Astrocyte (in vitro differentiated cells and primary cell): ENCODE measurements around the gene NFE2. TPM values are rescaled to one million over a fixed set of nuclear protein-coding genes. Genes with fewer than 3 reads are reported as not detected.

ENCODE experiments used
- DNase-seq: peaks from one replicate; pipeline ENCODE4 v3.0.0-alpha.2; 2010; ENCODE audit warnings: low read depth
- FAIRE-seq: peaks from 2 replicates; lab custom pipeline; 2011; peaks lifted over from hg19 to GRCh38; lab: Jason Lieb, UNC
- H2AFZ ChIP-seq: 2 replicates; pipeline ENCODE4 v1.6.0; 2012; ENCODE audit warnings: low read depth, low read length, inconsistent platforms
- H3K27ac ChIP-seq: 2 replicates; pipeline ENCODE4 v1.5.1; 2011; ENCODE audit warnings: low read depth, low read length, inconsistent platforms
- H3K27me3 ChIP-seq: 2 replicates; pipeline ENCODE4 v1.6.0; 2011; ENCODE audit warnings: low read length, inconsistent platforms; ENCODE audit not compliant: insufficient read depth
- H3K36me3 ChIP-seq: 2 replicates; pipeline ENCODE4 v1.5.1; 2011; ENCODE audit warnings: low read length, inconsistent platforms; ENCODE audit not compliant: insufficient read depth
- H3K4me1 ChIP-seq: 2 replicates; pipeline ENCODE4 v1.5.1; 2011; ENCODE audit warnings: low read length, inconsistent platforms; ENCODE audit not compliant: insufficient read depth
- H3K4me2 ChIP-seq: 2 replicates; pipeline ENCODE4 v1.6.0; 2012; ENCODE audit warnings: low read length, inconsistent platforms
- H3K4me3 ChIP-seq: 2 replicates; pipeline ENCODE4 v1.5.1; 2011; ENCODE audit warnings: low read depth, mild to moderate bottlenecking, low read length, inconsistent platforms; ENCODE audit not compliant: insufficient read depth
- H3K79me2 ChIP-seq: 2 replicates; pipeline ENCODE4 v1.6.0; 2012; ENCODE audit warnings: mild to moderate bottlenecking, low read length, inconsistent platforms; ENCODE audit not compliant: insufficient read depth
- H3K9ac ChIP-seq: 2 replicates; pipeline ENCODE4 v1.6.0; 2012; ENCODE audit warnings: mild to moderate bottlenecking, low read length, inconsistent platforms
- H3K9me3 ChIP-seq: 2 replicates; pipeline ENCODE4 v1.5.1; 2012; ENCODE audit warnings: low read depth, mild to moderate bottlenecking, low read length, inconsistent platforms; ENCODE audit not compliant: insufficient read depth
- H4K20me1 ChIP-seq: 2 replicates; pipeline ENCODE4 v1.6.0; 2012; ENCODE audit warnings: low read length, inconsistent platforms; ENCODE audit not compliant: insufficient read depth
- H3K27ac Mint-ChIP-seq: one replicate; pipeline ENCODE4 v1.8.0; 2021; ENCODE audit warnings: mild to moderate bottlenecking, mixed read lengths; ENCODE audit not compliant: unreplicated experiment
- H3K27me3 Mint-ChIP-seq: one replicate; pipeline ENCODE4 v1.8.0; 2021; ENCODE audit warnings: low read depth, mixed read lengths; ENCODE audit not compliant: unreplicated experiment
- H3K36me3 Mint-ChIP-seq: one replicate; pipeline ENCODE4 v1.8.0; 2021; ENCODE audit warnings: low read depth, mixed read lengths; ENCODE audit not compliant: unreplicated experiment
- H3K4me1 Mint-ChIP-seq: one replicate; pipeline ENCODE4 v1.8.0; 2021; ENCODE audit warnings: low read depth, mixed read lengths; ENCODE audit not compliant: unreplicated experiment
- H3K4me3 Mint-ChIP-seq: one replicate; pipeline ENCODE4 v1.8.0; 2021; ENCODE audit warnings: mild to moderate bottlenecking, moderate library complexity, mixed read lengths; ENCODE audit not compliant: unreplicated experiment
- H3K9me3 Mint-ChIP-seq: one replicate; pipeline ENCODE4 v1.8.0; 2021; ENCODE audit warnings: mild to moderate bottlenecking, mixed read lengths; ENCODE audit not compliant: unreplicated experiment
- EZH2 ChIP-seq: IDR thresholded peaks from 2 replicates; pipeline ENCODE4 v1.6.1; 2012; ENCODE audit warnings: mild to moderate bottlenecking, low read length, inconsistent platforms; ENCODE audit not compliant: insufficient read depth
- total RNA-seq: library from RNA; stranded (reverse); gene quantifications from 2 replicates; pipeline ENCODE4 v1.2.1, GENCODE V29; 2021
- TF ChIP-seq, protein P1 (sequence below): IDR thresholded peaks from 2 replicates; pipeline ENCODE4 v1.5.1; 2011; ENCODE audit warnings: low read depth, mild to moderate bottlenecking, inconsistent platforms, low read length, moderate library complexity; ENCODE audit not compliant: insufficient read depth

Gene NFE2
- total RNA-seq, 1 donor from 2014 or later, result 0.41 TPM

DNA sequence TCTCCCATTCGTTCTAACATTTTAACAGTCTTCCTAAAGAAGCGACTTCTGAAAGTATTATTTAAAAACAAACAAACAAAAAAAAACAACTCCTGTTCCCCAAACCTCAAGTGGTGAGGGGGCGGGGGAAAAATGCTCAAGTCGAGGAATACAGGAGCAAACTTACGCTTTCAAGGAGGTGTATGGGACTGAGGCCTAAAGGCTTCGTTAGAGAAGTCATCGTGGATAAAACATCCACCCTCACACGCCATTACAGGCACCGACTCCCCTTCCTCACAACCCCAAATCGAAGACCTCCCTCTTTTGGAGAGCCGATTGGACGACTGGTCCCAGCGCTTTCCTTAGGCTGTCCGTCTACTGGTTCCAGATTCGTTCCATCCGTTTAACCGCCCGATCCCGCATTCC lies 21.6 kb downstream of the NFE2 start:
- H3K9ac ChIP-seq, result peak overlapping the region; percentile 95
- no peaks in the 10 kb centered on the region for H3K9me3 ChIP-seq
- H3K4me1 ChIP-seq, result peaks cover 27% of the 10 kb centered on the region
- peaks cover 87% of the 10 kb centered on the region for H3K79me2 ChIP-seq
- DNase-seq (no peak), FAIRE-seq (no peak)
- Mint-ChIP-seq H3K4me1 (peaks cover 22% of the 10 kb centered on the region), H3K9me3 (no peaks in the 10 kb centered on the region), H3K4me3 (no peak overlapping the region), H3K36me3 (peaks cover 30% of the 10 kb centered on the region), H3K27ac (no peak overlapping the region), H3K27me3 (no peaks in the 10 kb centered on the region)
- TF ChIP-seq, protein P1, sequence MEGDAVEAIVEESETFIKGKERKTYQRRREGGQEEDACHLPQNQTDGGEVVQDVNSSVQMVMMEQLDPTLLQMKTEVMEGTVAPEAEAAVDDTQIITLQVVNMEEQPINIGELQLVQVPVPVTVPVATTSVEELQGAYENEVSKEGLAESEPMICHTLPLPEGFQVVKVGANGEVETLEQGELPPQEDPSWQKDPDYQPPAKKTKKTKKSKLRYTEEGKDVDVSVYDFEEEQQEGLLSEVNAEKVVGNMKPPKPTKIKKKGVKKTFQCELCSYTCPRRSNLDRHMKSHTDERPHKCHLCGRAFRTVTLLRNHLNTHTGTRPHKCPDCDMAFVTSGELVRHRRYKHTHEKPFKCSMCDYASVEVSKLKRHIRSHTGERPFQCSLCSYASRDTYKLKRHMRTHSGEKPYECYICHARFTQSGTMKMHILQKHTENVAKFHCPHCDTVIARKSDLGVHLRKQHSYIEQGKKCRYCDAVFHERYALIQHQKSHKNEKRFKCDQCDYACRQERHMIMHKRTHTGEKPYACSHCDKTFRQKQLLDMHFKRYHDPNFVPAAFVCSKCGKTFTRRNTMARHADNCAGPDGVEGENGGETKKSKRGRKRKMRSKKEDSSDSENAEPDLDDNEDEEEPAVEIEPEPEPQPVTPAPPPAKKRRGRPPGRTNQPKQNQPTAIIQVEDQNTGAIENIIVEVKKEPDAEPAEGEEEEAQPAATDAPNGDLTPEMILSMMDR, result no peak
- no peak for TF ChIP-seq EZH2
- peak overlapping the region; percentile 95 for H3K27ac ChIP-seq
- H3K27me3 ChIP-seq, result no peaks in the 10 kb centered on the region
- peaks cover 30% of the 10 kb centered on the region for H3K36me3 ChIP-seq
- H2AFZ ChIP-seq, result peak overlapping the region; percentile 8
- peak overlapping the region; percentile 85 for H3K4me2 ChIP-seq
- peak overlapping the region; percentile 90 for H3K4me3 ChIP-seq
- peaks cover 36% of the 10 kb centered on the region for H4K20me1 ChIP-seq

DNA sequence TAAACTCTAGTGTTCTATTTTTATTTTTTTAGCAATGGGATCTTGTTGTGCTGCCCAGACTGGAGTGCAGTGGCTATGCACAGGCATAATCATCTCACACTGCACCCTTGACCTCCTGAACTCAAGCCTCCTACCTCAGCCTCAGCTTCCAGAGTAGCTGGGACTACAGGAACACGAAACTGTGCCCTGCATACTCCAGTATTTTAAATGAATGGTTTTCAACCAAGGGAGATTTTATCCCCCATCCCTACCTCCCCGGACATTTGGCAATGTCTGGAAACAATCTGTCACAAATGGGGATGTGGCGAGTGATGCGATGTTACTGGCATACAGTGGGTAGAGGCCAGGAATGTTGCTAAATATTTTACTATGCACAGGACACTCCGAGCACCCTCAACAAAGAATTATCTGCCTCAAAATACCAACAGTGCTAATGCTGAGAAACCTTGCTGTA lies 23.0 kb downstream of the NFE2 start:
- Histone ChIP-seq H3K9ac (peak overlapping the region; percentile 95), H3K4me2 (peak overlapping the region; percentile 85), H3K27ac (peak overlapping the region; percentile 95), H3K79me2 (peaks cover 87% of the 10 kb centered on the region), H2AFZ (no peak overlapping the region), H3K4me1 (peaks cover 14% of the 10 kb centered on the region), H3K36me3 (peaks cover 24% of the 10 kb centered on the region), H3K27me3 (no peaks in the 10 kb centered on the region), H3K9me3 (no peaks in the 10 kb centered on the region), H4K20me1 (peaks cover 22% of the 10 kb centered on the region), H3K4me3 (peak overlapping the region; percentile 90)
- DNase-seq (peak; percentile 31), FAIRE-seq (no peak)
- TF ChIP-seq, protein P1, result no peak
- TF ChIP-seq EZH2, result no peak
- H3K27me3 Mint-ChIP-seq, result no peaks in the 10 kb centered on the region
- H3K4me1 Mint-ChIP-seq, result peaks cover 15% of the 10 kb centered on the region
- H3K9me3 Mint-ChIP-seq, result no peaks in the 10 kb centered on the region
- peaks cover 19% of the 10 kb centered on the region for H3K36me3 Mint-ChIP-seq
- H3K4me3 Mint-ChIP-seq, result no peak overlapping the region
- H3K27ac Mint-ChIP-seq, result no peak overlapping the region

DNA sequence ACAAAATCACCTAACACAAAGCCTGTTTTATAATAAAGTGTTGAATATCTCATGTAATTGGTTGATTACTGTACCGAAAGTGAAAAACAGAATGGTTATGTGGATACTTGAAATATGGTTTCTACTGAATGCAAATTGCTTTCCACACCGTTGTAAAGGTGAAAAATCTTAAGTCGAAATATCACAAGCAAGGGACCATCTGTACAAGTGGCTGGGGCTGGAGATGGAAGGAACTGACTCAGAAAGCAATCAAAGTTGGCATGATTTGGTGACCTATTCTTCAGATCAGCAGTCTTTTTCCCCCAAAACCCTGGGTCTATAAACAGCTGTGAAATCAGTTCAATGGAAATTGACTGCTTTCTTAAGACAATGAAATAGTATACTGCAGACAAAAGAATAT lies 24.4 kb downstream of the NFE2 start:
- Mint-ChIP-seq H3K4me3 (peak overlapping the region; percentile 37), H3K9me3 (no peaks in the 10 kb centered on the region), H3K36me3 (peaks cover 8% of the 10 kb centered on the region), H3K27me3 (no peaks in the 10 kb centered on the region), H3K4me1 (peaks cover 10% of the 10 kb centered on the region), H3K27ac (peak overlapping the region; percentile 42)
- H2AFZ ChIP-seq, result no peak overlapping the region
- no peak overlapping the region for H3K27ac ChIP-seq
- peaks cover 7% of the 10 kb centered on the region for H4K20me1 ChIP-seq
- no peak overlapping the region for H3K4me3 ChIP-seq
- FAIRE-seq (no peak), DNase-seq (no peak)
- no peak overlapping the region for H3K9ac ChIP-seq
- peaks cover 8% of the 10 kb centered on the region for H3K4me1 ChIP-seq
- no peak for TF ChIP-seq EZH2
- TF ChIP-seq, protein P1, result no peak
- no peaks in the 10 kb centered on the region for H3K27me3 ChIP-seq
- H3K4me2 ChIP-seq, result no peak overlapping the region
- peaks cover 87% of the 10 kb centered on the region for H3K79me2 ChIP-seq
- peaks cover 15% of the 10 kb centered on the region for H3K36me3 ChIP-seq
- no peaks in the 10 kb centered on the region for H3K9me3 ChIP-seq
